Raji (cell line): ENCODE results near the gene FMNL2.

Source experiments
- POLR2A ChIP-seq: IDR thresholded peaks from 2 replicates; pipeline ENCODE4 v1.6.1; 2011; ENCODE audit warnings: low read depth, low read length, control low read depth; ENCODE audit not compliant: insufficient read depth

Gene FMNL2

DNA sequence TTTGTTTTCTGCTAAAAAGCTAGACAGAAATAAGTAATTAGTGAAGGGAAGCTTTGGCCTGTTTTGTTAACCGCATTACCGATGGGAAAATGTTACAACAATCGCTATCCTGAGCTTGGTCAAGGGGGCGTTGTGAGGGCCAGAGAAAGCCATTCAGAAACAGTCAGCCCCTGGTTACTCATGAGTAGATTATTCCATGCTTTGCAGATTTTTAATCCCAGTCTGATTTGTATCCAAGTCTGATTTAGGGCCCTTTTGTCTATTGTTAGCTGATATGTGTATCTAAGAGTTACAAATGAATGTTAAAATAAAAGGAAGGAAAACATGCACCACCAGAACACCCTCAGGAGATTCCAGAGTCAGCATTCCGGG lies 283.2 kb downstream of the FMNL2 start:
- TF ChIP-seq POLR2A = no peak

- no peak for TF ChIP-seq POLR2A
These were observed 285.2 kb downstream of the FMNL2 start for GRCh38 chr2:152620208-152620607.

DNA sequence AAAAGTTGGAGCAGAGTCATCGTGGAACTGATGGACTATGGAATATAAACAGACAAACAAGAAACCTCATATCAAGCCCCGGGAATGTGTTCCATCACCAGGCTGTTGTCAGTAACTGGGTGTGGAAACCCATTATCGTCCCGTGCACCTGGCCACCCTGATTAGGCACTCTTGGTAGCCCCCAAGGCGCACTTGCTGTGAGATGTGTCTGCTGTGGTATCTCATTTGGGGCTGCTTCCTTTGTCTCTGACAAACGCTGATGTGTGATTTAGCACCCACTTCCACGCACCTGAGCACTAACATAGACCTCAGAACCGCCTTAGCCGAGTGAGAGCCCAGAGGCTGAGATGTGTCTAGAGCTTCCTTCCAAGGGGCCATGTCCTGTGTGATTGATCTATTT lies 286.0 kb downstream of the FMNL2 start:
- TF ChIP-seq POLR2A = no peak

DNA sequence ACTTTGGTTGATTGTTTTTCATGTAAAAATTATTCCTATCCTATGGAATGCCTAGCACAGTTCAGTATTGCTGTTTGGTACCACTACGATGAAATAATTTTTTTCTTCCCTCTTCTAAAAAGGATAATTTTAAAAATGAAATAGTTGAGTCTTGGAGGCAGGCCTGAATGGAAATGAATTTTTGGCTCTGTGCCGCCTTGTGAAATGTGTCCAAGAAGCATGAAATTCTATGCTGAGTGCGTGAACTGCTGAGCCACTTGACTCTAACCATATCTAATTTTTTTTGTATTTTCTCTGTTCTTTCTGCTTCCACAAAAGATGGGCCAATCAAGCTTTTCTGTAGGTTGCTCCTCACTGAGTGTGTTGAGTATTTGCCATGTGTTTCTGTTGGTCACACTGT lies 287.2 kb downstream of the FMNL2 start:
- no peak for TF ChIP-seq POLR2A

DNA sequence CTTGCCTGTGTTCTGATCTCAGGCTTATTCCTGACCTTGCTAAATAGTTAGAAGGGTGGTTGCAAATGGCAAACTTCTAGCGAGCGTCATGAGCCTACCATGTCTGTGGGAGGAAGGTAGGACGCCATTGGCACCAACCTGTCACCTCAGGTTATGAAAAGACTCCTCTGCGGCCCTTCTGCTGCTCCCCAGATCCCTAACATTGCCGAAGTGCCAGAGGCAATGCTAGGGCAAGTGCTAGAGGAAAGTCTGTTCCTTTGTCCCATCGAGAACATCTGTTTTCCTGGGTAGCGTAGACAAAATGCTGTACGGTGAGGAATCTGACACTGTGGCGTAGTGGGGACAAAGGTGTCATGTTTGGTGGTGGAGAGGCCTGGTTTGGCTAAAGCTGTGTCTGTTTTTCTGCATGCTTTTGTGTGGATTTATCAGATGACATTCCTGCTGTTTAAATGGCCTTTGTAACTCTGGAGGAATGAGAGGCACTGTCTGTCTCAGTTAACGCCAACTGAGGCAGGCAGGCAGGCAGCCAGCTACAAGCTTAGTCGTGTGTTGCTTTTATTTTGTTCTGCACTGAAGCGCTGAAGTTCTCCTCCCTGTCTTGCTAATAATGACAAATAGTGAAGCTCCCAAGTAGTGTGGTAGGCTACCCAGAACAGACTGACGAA lies 288.2 kb downstream of the FMNL2 start:
- no peak for TF ChIP-seq POLR2A

DNA sequence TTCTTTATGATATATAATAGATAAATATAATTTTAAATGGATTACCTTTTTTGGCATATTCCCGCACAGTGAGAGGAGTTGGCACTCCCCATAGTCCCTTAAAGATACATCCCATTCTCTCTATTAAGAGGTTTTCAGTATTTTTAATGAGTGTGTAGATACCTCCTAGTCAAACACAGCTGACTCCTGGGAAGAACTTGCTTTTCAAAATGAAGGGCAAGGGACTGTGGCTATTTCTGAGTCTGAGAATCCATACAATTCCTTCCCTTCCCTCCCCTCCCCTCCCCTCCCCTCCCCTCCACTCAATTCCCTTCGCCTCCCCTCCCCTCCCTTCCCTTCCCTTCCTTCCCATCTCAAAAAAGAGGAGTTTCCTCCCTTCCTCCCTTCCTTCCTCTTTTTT lies 288.8 kb downstream of the FMNL2 start:
- no peak for TF ChIP-seq POLR2A

DNA sequence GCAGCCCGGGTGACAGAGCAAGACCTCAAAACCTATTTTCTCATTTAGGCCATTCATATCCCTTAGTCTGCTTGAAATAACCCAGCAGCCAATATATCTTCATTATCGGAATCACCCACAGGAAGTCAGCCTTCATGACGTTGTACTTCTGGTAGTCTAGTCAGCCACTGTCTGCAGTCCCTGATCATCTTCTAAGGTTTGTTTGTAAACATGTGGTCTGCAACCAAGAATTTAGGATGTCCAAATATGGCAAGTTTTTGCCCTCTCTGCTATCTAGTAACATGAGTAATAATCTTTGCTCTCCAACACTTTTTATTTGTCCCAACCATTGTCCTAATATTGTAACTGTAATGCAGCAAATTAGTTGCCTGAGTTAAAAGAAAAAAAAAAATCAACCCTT lies 289.8 kb downstream of the FMNL2 start:
- no peak for TF ChIP-seq POLR2A

DNA sequence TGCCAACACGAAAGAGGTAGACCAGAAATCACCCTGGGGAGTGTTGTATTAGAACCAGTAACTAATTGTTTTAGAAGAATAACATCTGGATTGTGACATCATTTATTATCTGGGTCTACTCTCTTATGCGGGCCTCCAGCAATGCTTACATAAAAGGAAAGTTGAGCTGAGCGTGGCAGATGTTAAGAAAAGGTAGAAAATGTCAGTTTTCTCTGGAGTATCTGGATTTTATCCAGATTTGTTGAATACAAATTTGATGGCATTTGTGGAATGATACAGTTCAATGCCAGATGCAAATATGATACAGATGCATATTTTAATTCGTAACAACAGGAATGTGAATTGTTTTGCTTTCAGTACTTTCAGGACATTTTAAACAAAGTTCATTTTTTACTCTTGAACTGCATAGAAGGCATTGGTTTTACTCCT lies 292.0 kb downstream of the FMNL2 start:
- no peak for TF ChIP-seq POLR2A

DNA sequence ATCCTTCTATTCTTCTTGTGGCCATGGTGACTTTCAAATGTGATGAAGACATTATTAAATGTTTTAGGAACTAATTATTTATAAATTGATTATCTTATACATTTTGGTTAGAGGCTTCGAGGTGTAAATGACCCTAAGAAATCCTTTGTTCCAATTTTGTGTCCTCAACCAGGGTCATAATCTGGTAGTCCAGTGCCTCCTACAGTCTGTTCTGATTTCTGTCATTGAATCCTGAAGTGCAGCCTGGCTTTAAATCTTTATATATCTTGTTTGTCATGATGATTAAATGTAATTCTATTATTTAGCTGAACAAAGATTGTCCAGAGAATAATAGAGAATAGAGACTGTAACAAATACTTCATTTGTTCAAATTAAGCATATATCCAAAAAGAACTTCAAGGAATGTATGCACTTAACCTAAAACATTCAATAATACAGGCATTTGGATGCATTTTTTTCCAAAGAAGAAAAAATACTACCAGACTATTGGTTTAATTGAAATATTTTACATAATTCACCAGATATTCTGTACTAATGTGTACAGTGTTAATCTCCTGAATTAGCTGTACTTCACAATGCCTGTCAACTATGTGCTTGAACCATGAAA lies 292.5 kb downstream of the FMNL2 start:
- TF ChIP-seq POLR2A = no peak

DNA sequence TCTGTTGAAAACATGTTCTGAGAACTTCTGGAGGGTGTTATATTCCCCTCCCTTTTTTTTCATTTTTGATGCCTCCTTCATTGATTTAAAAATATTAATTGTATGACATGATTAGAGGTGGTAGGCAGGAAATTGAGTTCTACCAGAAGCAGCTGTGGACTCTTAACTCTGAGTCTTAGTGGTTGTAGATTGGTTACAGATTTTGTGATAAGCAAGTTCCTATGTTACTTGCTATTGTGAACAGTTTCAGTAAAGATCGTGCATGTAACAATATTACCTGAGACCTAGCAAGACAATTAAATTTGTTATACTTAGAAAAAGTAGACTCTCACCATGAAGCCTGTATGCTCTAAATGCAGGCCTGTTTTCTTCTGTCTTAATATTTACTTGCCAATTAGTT lies 294.2 kb downstream of the FMNL2 start:
- TF ChIP-seq POLR2A = no peak

DNA sequence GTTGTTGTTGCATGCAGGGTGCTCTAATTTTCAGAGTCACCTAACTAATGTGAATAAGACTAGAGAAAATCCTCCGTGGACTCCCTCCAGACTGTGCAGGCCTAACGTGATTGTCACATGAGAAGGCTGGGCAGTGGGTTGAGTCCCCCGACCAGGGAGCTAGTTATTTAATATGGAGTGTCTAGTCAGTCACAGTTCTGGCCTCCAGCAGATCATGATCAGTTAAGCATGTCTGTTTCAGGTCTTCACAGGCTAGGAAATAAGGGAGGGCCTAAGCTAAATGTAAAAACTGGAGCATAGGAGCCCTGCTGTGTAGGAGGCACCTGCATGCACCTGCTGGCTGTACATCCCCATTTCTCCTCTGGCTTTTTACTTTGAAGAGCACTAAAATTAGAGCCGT lies 295.5 kb downstream of the FMNL2 start:
- no peak for TF ChIP-seq POLR2A

DNA sequence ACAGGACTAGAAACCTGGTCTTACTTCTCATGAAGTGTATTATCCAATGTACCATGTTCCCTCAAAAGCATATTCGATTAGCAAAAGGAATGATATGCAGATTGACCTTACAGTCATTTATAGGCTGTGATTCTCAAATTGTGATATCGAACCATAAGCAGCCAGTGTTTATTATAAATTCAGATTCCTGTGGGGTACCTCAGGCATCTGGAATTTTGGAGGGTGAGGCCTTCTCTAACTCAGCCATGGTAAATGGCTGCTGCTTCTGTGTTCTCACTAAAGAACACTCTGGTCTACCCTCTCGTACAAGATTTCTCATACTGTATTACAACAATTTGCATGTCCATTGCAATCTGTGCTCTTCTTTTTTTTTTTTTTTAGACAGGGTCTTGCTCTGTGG lies 297.8 kb downstream of the FMNL2 start:
- TF ChIP-seq POLR2A = no peak

DNA sequence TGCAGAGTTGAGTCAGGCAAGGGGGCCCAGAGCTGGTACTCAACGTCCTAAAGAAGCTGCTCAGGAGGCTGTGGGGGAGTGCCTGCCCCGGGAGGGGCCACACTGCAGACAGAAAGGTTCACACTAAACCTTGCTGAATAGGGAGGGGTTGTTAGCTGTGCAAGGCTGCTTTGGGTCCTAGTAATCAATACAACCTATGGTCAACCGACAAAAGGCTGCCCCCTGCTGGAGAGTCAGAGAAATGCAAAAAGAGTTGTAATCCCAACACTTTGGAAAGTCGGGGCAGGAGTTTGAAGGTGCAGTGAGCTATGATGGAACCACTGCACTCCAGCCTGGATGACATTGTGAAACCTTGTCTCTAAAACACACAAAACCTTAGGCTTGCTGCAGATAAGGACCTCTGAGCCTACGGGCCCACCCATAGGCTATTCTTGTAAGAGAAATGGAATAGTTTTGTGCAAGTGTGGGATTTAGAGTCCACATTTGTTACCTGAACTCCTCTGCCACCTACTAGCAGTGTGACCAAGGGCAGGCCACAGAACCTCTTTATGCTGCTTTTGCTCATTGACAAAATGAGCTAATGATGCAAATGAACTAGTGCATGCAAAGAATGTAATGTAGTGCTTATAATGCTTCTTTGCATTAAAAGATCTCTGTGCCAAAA lies 300.8 kb downstream of the FMNL2 start:
- TF ChIP-seq POLR2A = no peak

GRCh38 chr2:152637251-152637650 lies 302.3 kb downstream of the FMNL2 start:
- no peak for TF ChIP-seq POLR2A

DNA sequence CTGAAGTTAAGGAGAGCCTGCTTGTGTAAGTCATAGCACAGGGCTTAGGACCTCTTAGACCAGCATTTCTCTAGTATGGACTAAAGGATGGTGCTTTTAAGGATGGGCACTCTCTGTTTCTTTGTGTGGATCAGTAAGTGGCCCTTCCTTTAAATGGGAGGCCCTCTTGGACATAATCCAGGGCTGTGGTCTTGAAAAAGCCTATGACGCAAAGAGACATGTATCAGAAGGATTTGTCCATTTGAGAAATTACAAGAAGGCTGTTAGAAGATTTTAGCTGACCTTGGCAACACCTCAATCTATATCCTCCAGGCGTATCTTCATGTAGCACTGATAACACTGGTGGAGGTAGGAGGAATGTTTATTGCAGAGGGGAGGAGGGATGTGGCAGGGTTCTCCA lies 303.1 kb downstream of the FMNL2 start:
- no peak for TF ChIP-seq POLR2A

DNA sequence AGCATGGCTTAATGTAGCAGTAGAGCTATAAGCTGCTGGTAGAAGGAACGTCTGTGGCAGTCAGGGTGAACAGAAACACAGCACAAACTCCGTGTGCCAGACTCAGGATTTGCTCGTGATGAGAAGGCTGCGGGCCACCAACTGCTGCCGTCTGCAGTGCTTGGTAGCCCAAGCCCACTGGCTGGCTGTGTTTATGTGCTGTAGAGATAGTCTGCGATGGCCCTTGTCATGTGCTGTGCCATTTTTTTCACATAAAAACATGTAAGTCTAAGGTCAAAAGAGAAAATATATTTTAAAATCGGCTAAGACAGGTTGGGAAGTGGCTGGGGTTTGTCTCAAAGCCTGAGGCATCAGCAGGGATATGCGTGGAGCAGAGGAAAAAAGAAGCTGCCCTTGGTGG lies 303.6 kb downstream of the FMNL2 start:
- TF ChIP-seq POLR2A = no peak
